Immature natural killer cell (primary cell): ENCODE results near the gene SLX4IP. TPM values are rescaled to one million over a fixed set of nuclear protein-coding genes. Genes with fewer than 3 reads are reported as not detected.
A peak's percentile ranks its signal among the peaks of the same experiment; 100 is the strongest.

Experiments used
- DNase-seq, 3 donors: peaks; one replicate each; pipeline ENCODE4 v3.0.0; 2022; ENCODE audit warnings: mixed read lengths in 1 of 3
- H3K27ac Mint-ChIP-seq, 6 donors: one replicate each; pipeline ENCODE4 v1.8.0; 2020; ENCODE audit warnings: mixed read lengths in 6 of 6, mild to moderate bottlenecking in 5 of 6, inconsistent platforms in 4 of 6, moderate library complexity in 3 of 6
- H3K27me3 Mint-ChIP-seq, 3 donors: one replicate each; pipeline ENCODE4 v1.8.0; 2020 to 2021; ENCODE audit warnings: low read depth in 3 of 3, mild to moderate bottlenecking in 3 of 3, mixed read lengths in 3 of 3, moderate library complexity in 3 of 3, inconsistent platforms in 1 of 3
- H3K36me3 Mint-ChIP-seq, 3 donors: one replicate each; pipeline ENCODE4 v1.8.0; 2020; ENCODE audit warnings: mixed read lengths in 3 of 3, inconsistent platforms in 2 of 3, mild to moderate bottlenecking in 2 of 3
- H3K4me1 Mint-ChIP-seq, 2 donors: one replicate each; pipeline ENCODE4 v1.8.0; 2020; ENCODE audit warnings: inconsistent platforms in 2 of 2, mild to moderate bottlenecking in 2 of 2, mixed read lengths in 2 of 2, moderate library complexity in 1 of 2
- H3K4me3 Mint-ChIP-seq, 5 donors: one replicate each; pipeline ENCODE4 v1.8.0; 2020; ENCODE audit warnings: mild to moderate bottlenecking in 5 of 5, mixed read lengths in 5 of 5, inconsistent platforms in 3 of 5, moderate library complexity in 3 of 5
- H3K9me3 Mint-ChIP-seq, 6 donors: one replicate each; pipeline ENCODE4 v1.8.0; 2020; ENCODE audit warnings: mild to moderate bottlenecking in 6 of 6, mixed read lengths in 6 of 6, inconsistent platforms in 4 of 6, moderate library complexity in 3 of 6
- polyA plus RNA-seq, 3 donors: library from polyadenylated mRNA; unstranded; fragments of 300-500 nt; fragmentation: Illumina TruSeq; gene quantifications; one replicate each; pipeline ENCODE4 v1.2.3, GENCODE V29; 2021

The SLX4IP gene
- polyA plus RNA-seq, 3 donors from 2014 or later = 0.52 to 1.6 (median 0.75) TPM

GRCh38 chr20:10433623-10434466 lies 1.3 kb upstream of the SLX4IP start, which contains the start of gene MKKS:
MKKS (minus strand) TSS chr20:10434222; CDS start chr20:10413514, 20,708 bp downstream.
- no peaks in the 10 kb centered on the region for H3K36me3 Mint-ChIP-seq
- H3K27me3 Mint-ChIP-seq = peaks cover 9 to 18% (median 11%) of the 10 kb centered on the region in 3 donors
- peak within 1 kb of the TSS; percentile 91 to 98 (median 94) for H3K27ac Mint-ChIP-seq
- DNase-seq = peak; percentile 86 to 88 (median 87)
- H3K4me3 Mint-ChIP-seq = peak within 1 kb of the TSS; percentile 91 to 99 (median 97)
- H3K4me1 Mint-ChIP-seq = peaks cover 34 to 67% of the 10 kb centered on the region in 2 donors
- H3K9me3 Mint-ChIP-seq = no peaks in the 10 kb centered on the region

DNA sequence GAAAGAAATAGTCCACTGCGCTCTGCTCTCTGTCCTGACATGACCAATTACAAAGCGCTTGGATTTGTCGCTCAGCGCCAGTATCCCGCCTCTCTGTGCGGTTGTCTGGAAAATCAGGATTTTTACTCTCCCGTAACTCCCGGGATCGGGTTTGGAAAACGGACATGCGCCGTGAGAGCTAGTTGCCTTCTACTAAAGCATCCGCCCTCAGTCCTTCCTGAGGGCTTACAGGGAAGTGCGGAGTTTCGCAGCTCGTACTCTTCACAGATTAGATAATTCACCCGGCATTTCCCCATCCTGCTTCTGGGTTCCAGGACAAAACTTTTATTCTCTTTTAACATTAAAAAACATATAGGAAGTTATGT lies 656 bp upstream of the SLX4IP start:
- Mint-ChIP-seq H3K36me3 (no peaks in the 10 kb centered on the region), H3K4me3 (peak overlapping the region; percentile 91 to 99 (median 97)), H3K4me1 (peaks cover 28 to 61% of the 10 kb centered on the region in 2 donors), H3K27ac (peak overlapping the region; percentile 91 to 98 (median 94)), H3K9me3 (no peaks in the 10 kb centered on the region), H3K27me3 (peaks cover 9 to 18% (median 11%) of the 10 kb centered on the region in 3 donors)
- peak; percentile 76 to 81 (median 80) for DNase-seq

- H3K9me3 Mint-ChIP-seq = no peaks in the 10 kb centered on the region
- no peaks in the 10 kb centered on the region for H3K36me3 Mint-ChIP-seq
- peaks cover 24 to 50% of the 10 kb centered on the region in 2 donors for H3K4me1 Mint-ChIP-seq
- H3K27ac Mint-ChIP-seq = peak overlapping the region in 2 of 6 donors; percentile 40 to 56
- H3K27me3 Mint-ChIP-seq = peaks cover 9 to 18% (median 11%) of the 10 kb centered on the region in 3 donors
- peak overlapping the region; percentile 91 to 99 (median 97) for H3K4me3 Mint-ChIP-seq
- no peak for DNase-seq
These were observed 1.1 kb downstream of the SLX4IP start for GRCh38 chr20:10436053-10436699.

DNA sequence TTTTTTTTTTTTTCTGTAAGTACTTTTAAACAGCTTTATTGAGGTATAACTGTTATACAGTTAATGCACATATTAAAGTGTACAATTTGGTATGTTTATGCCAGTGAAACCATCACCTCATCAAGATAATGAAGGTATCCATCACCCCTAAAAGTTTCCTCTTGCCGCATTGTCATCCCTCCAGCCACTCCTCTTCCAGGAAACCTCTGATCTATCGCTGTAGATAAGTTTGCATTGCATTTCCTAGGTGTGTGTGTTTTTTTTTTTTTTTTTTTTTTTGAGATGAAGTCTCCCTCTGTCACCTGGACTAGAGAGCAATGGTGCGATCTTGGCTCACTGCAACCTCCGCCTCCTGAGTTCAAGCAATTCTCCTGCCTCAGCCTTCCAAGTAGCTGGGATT lies 3.1 kb downstream of the SLX4IP start:
- Mint-ChIP-seq H3K9me3 (no peaks in the 10 kb centered on the region), H3K27me3 (peaks cover 9 to 18% (median 11%) of the 10 kb centered on the region in 3 donors), H3K36me3 (no peaks in the 10 kb centered on the region), H3K27ac (peak overlapping the region in 1 of 6 donors; percentile 40), H3K4me3 (no peak overlapping the region), H3K4me1 (peaks cover 16 to 33% of the 10 kb centered on the region in 2 donors)
- no peak for DNase-seq

DNA sequence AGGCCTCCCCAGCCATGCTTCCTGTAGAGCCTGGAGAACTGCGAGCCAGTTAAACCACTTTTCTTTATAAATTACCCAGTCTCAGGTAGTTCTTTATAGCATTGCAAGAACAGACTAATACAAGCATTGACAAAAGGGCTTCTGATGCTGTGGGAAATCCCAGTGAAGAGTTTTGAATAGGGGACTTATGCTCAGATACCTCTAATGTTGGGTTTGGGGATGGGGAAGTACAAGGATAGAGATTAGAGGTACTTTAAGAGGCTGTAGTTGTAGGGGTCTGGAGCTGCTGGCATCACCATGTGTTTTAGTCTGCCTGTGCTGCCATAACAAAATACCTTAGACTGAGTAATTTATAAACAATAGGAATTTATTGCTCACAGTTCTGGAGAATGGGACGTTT lies 8.8 kb downstream of the SLX4IP start:
- Mint-ChIP-seq H3K9me3 (no peaks in the 10 kb centered on the region), H3K4me1 (peaks cover 14 to 22% of the 10 kb centered on the region in 2 donors), H3K27me3 (peaks cover 0 to 1% (median 0%) of the 10 kb centered on the region in 3 donors), H3K36me3 (no peaks in the 10 kb centered on the region), H3K4me3 (no peak overlapping the region), H3K27ac (no peak overlapping the region)
- no peak for DNase-seq

- Mint-ChIP-seq H3K27me3 (peaks cover 0 to 1% (median 0%) of the 10 kb centered on the region in 3 donors), H3K4me3 (peak overlapping the region in 1 of 5 donors; percentile 29), H3K4me1 (peaks cover 14 to 22% of the 10 kb centered on the region in 2 donors), H3K9me3 (no peaks in the 10 kb centered on the region), H3K36me3 (no peaks in the 10 kb centered on the region), H3K27ac (no peak overlapping the region)
- no peak for DNase-seq
These were observed 10.7 kb downstream of the SLX4IP start for GRCh38 chr20:10445758-10446157.

- peaks cover 0 to 1% (median 0%) of the 10 kb centered on the region in 3 donors for H3K27me3 Mint-ChIP-seq
- peak overlapping the region; percentile 72 to 87 (median 79) for H3K4me3 Mint-ChIP-seq
- H3K9me3 Mint-ChIP-seq = no peaks in the 10 kb centered on the region
These were observed 11.9 kb downstream of the SLX4IP start for GRCh38 chr20:10447028-10447427.

GRCh38 chr20:10448270-10449156 lies 13.4 kb downstream of the SLX4IP start:
- peaks cover 0 to 1% (median 1%) of the 10 kb centered on the region in 3 donors for H3K27me3 Mint-ChIP-seq
- peaks cover 0 to 3% (median 0%) of the 10 kb centered on the region in 3 donors for H3K36me3 Mint-ChIP-seq
- no peaks in the 10 kb centered on the region for H3K9me3 Mint-ChIP-seq
- H3K4me1 Mint-ChIP-seq = peaks cover 24 to 32% of the 10 kb centered on the region in 2 donors
- no peak for DNase-seq
- H3K27ac Mint-ChIP-seq = peak overlapping the region in 4 of 6 donors; percentile 19 to 53 (median 38)
- peak overlapping the region in 4 of 5 donors; percentile 8 to 69 (median 16) for H3K4me3 Mint-ChIP-seq

More at GRCh38 chr20:10447028-10447427, 11.9 kb downstream of the SLX4IP start:
- peaks cover 15 to 22% of the 10 kb centered on the region in 2 donors for H3K4me1 Mint-ChIP-seq
- peak overlapping the region; percentile 65 to 84 (median 76) for H3K27ac Mint-ChIP-seq
- H3K36me3 Mint-ChIP-seq = no peaks in the 10 kb centered on the region
- peak; percentile 59 to 71 (median 65) for DNase-seq

GRCh38 chr20:10449270-10449669 lies 14.2 kb downstream of the SLX4IP start:
- no peak for DNase-seq
- H3K9me3 Mint-ChIP-seq = no peaks in the 10 kb centered on the region
- peaks cover 31 to 39% of the 10 kb centered on the region in 2 donors for H3K4me1 Mint-ChIP-seq
- peaks cover 0 to 1% (median 1%) of the 10 kb centered on the region in 3 donors for H3K27me3 Mint-ChIP-seq
- no peak overlapping the region for H3K27ac Mint-ChIP-seq
- peaks cover 0 to 3% (median 0%) of the 10 kb centered on the region in 3 donors for H3K36me3 Mint-ChIP-seq
- H3K4me3 Mint-ChIP-seq = no peak overlapping the region

- peaks cover 0 to 1% (median 0%) of the 10 kb centered on the region in 3 donors for H3K27me3 Mint-ChIP-seq
- peak overlapping the region in 4 of 5 donors; percentile 1 to 42 (median 38) for H3K4me3 Mint-ChIP-seq
- H3K27ac Mint-ChIP-seq = peak overlapping the region in 5 of 6 donors; percentile 26 to 81 (median 75)
- H3K9me3 Mint-ChIP-seq = peaks cover 0 to 5% (median 2%) of the 10 kb centered on the region in 6 donors
- no peak for DNase-seq
- H3K4me1 Mint-ChIP-seq = peaks cover 18 to 19% of the 10 kb centered on the region in 2 donors
- H3K36me3 Mint-ChIP-seq = peaks cover 1 to 13% (median 8%) of the 10 kb centered on the region in 3 donors
These were observed 18.1 kb downstream of the SLX4IP start for GRCh38 chr20:10453241-10453640.

DNA sequence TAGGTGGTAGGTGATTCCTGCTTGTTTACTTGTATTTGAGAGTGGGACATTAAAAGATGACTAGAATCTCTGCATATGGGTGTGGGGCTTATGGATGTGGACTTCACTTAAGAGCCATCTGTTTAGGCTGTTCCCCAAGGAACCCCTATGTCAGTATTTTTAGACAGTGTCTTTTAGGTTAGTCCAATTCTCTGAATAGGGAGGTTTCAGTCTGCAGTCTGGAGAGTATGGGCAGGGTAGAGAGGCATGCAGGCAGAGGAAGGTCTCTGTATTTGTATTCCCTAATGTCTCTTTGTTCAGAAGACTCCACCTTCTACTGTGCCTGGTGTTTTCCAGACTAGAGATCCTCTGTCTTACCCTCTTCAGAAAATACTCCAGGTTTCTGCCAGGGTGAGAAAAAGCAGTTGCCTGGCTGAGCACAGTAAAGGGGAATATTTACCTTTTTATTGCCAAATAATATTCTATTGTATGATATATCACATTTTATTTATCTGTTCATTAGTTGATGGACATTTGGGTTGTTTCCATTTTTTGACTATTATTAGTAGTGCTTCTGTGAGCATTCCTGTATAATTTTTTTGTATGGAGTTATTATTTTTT lies 19.1 kb downstream of the SLX4IP start:
- Mint-ChIP-seq H3K9me3 (peaks cover 0 to 5% (median 2%) of the 10 kb centered on the region in 6 donors), H3K27me3 (peaks cover 0 to 1% (median 0%) of the 10 kb centered on the region in 3 donors), H3K4me3 (no peak overlapping the region), H3K36me3 (peaks cover 8 to 23% (median 13%) of the 10 kb centered on the region in 3 donors), H3K4me1 (peaks cover 18% of the 10 kb centered on the region in 2 donors), H3K27ac (peak overlapping the region in 4 of 6 donors; percentile 3 to 80 (median 50))
- no peak for DNase-seq

DNA sequence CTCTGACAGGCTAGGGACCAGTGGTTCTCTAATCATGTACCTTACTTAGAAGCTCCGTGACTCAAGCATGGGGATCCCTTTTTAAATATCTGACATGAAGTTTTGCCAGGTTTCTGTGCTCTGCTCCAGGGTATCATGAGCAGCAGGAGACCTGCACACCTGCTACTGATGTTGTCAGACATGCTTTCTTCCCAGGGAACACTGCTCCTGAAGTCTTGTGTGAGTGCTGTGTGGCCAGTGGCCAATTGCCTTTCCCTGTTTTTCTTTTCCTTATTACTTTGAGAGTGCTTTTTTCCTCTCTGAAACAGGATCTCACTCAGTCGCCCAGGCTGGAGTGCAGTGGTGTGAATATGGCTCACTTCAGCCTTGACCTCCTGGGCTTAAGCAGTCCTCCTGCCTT lies 26.4 kb downstream of the SLX4IP start:
- no peak for DNase-seq
- Mint-ChIP-seq H3K4me1 (peaks cover 0 to 6% of the 10 kb centered on the region in 2 donors), H3K4me3 (no peak overlapping the region), H3K9me3 (peaks cover 0 to 5% (median 2%) of the 10 kb centered on the region in 6 donors), H3K27me3 (no peaks in the 10 kb centered on the region), H3K27ac (no peak overlapping the region), H3K36me3 (peaks cover 12 to 48% (median 31%) of the 10 kb centered on the region in 3 donors)
